Neural progenitor cell (in vitro differentiated cells): ENCODE measurements around the gene WDR89.

Source experiments
- EZH2 ChIP-seq: fragments of 200-600 bp; sonication (generic); IDR thresholded peaks from 2 replicates; pipeline ENCODE4 v1.6.1; 2017; ENCODE audit warnings: antibody characterized with exemption, mild to moderate bottlenecking, moderate library complexity
- TF ChIP-seq, protein P1 (sequence below): fragments of 200-600 bp; sonication (generic); IDR thresholded peaks from 2 replicates; pipeline ENCODE4 v1.5.1; 2017; ENCODE audit warnings: antibody characterized with exemption, mild to moderate bottlenecking

DNA sequence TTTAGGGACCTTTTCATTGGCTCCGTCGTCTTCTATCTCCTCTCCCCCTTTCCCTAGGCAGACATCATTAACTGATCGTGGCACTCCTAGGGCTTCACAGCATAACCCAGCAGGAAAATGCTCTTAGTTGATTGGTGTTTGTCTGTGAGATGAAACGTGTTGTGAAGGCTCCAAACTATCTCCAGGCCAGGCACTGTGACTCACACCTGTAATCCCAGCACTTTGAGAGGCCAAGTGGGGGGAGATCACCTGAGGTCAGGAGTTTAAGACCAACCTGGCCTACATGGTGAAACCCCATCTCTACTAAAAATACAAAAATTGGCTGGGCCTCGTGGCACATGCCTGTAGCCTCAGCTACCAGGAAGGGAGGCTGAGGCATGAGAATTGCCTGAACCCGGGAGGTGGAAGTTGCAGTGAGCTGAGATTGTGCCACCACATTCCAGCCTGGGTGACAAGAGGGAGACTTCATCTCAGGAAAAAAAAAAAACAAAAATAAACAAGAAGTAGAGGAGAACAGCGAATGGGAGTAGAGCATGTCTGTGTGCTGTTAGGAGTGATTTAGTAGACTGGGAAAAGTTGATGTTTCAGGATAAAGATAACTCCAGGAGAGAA is 32.3 kb upstream of the WDR89 start:
- TF ChIP-seq, protein P1, sequence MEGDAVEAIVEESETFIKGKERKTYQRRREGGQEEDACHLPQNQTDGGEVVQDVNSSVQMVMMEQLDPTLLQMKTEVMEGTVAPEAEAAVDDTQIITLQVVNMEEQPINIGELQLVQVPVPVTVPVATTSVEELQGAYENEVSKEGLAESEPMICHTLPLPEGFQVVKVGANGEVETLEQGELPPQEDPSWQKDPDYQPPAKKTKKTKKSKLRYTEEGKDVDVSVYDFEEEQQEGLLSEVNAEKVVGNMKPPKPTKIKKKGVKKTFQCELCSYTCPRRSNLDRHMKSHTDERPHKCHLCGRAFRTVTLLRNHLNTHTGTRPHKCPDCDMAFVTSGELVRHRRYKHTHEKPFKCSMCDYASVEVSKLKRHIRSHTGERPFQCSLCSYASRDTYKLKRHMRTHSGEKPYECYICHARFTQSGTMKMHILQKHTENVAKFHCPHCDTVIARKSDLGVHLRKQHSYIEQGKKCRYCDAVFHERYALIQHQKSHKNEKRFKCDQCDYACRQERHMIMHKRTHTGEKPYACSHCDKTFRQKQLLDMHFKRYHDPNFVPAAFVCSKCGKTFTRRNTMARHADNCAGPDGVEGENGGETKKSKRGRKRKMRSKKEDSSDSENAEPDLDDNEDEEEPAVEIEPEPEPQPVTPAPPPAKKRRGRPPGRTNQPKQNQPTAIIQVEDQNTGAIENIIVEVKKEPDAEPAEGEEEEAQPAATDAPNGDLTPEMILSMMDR = no peak
- no peak for TF ChIP-seq EZH2
